Neuronal stem cell (in vitro differentiated cells): ENCODE results near the gene DAND5.
A peak's percentile ranks its signal among the peaks of the same experiment; 100 is the strongest.

Experiments used
- DNase-seq: peaks from one replicate; pipeline ENCODE4 v3.0.0-alpha.2; 2013; ENCODE audit warnings: low spot score
- H2AFZ ChIP-seq: one replicate; pipeline ENCODE4 v1.6.1; 2013; ENCODE audit warnings: mild to moderate bottlenecking, low read length, inconsistent platforms
- H2AK5ac ChIP-seq: 2 replicates; pipeline ENCODE4 v1.6.1; 2013; ENCODE audit warnings: low read depth, mild to moderate bottlenecking, inconsistent platforms, low read length, moderate library complexity, mixed read lengths
- H2BK120ac ChIP-seq: 2 replicates; pipeline ENCODE4 v1.6.1; 2013; ENCODE audit warnings: low read depth, mild to moderate bottlenecking, inconsistent platforms, low read length, moderate library complexity, mixed read lengths
- H2BK12ac ChIP-seq: one replicate; pipeline ENCODE4 v1.6.1; 2013; ENCODE audit warnings: low read length, inconsistent platforms
- H2BK15ac ChIP-seq: 2 replicates; pipeline ENCODE4 v1.6.1; 2013; ENCODE audit warnings: mild to moderate bottlenecking, low read length, inconsistent platforms, mixed read lengths
- H2BK5ac ChIP-seq: one replicate; pipeline ENCODE4 v1.6.1; 2013; ENCODE audit warnings: inconsistent platforms, mild to moderate bottlenecking, low read length, moderate library complexity
- H3K14ac ChIP-seq: one replicate; pipeline ENCODE4 v1.6.1; 2013; ENCODE audit warnings: low read length, inconsistent platforms
- H3K18ac ChIP-seq: 2 replicates; pipeline ENCODE4 v1.6.1; 2013; ENCODE audit warnings: low read length, inconsistent platforms
- H3K23ac ChIP-seq: 2 replicates; pipeline ENCODE4 v1.6.1; 2013; ENCODE audit warnings: low read depth, mild to moderate bottlenecking, mixed read lengths, low read length, inconsistent platforms; ENCODE audit not compliant: poor library complexity
- H3K27ac ChIP-seq: replicated peaks from 3 replicates; pipeline ENCODE4 v1.5.1; 2013; ENCODE audit warnings: low read length, inconsistent platforms
- H3K27me3 ChIP-seq, 3 experiments: 2 replicates each; pipeline ENCODE4 v1.6.1; 2013; ENCODE audit warnings: low read length in 3 of 3, mild to moderate bottlenecking in 2 of 3, inconsistent platforms in 1 of 3, low read depth in 1 of 3, mixed read lengths in 1 of 3, moderate library complexity in 1 of 3; ENCODE audit not compliant: control insufficient read depth in 3 of 3, insufficient read depth in 3 of 3
- H3K36me3 ChIP-seq, 2 donors: replicated peaks in 1 of 2; 2 replicates each; pipeline ENCODE4 v1.6.1; 2013; ENCODE audit warnings: low read length in 2 of 2; ENCODE audit not compliant: control insufficient read depth in 2 of 2, insufficient read depth in 2 of 2
- H3K4ac ChIP-seq: 2 replicates; pipeline ENCODE4 v1.6.1; 2013; ENCODE audit warnings: inconsistent platforms, mild to moderate bottlenecking, low read length, moderate library complexity
- H3K4me1 ChIP-seq, 2 donors: 1 replicate in 1 of 2; 2 replicates in 1 of 2; pipeline ENCODE4 v1.6.1; 2013; ENCODE audit warnings: low read length in 2 of 2, low read depth in 1 of 2; ENCODE audit not compliant: control insufficient read depth in 2 of 2, insufficient read depth in 1 of 2
- H3K4me2 ChIP-seq: one replicate; pipeline ENCODE4 v1.6.1; 2013; ENCODE audit warnings: mild to moderate bottlenecking, low read length, inconsistent platforms; ENCODE audit not compliant: insufficient read depth, poor library complexity, severe bottlenecking
- H3K4me3 ChIP-seq, 2 donors: 2 replicates each; pipeline ENCODE4 v1.5.1; 2013; ENCODE audit warnings: low read length in 2 of 2, mild to moderate bottlenecking in 2 of 2, inconsistent platforms in 1 of 2, moderate library complexity in 1 of 2
- H3K79me1 ChIP-seq: one replicate; pipeline ENCODE4 v1.6.1; 2013; ENCODE audit warnings: low read depth, mild to moderate bottlenecking, inconsistent platforms, low read length, moderate library complexity
- H3K9ac ChIP-seq: one replicate; pipeline ENCODE4 v1.6.1; 2013; ENCODE audit warnings: mild to moderate bottlenecking, low read depth, low read length, inconsistent platforms; ENCODE audit not compliant: poor library complexity
- H3K9me3 ChIP-seq, 2 donors: replicated peaks in 1 of 2; 2 replicates each; pipeline versions ENCODE3 to v1.6.1; 2013; ENCODE audit warnings: low read length in 2 of 2, mild to moderate bottlenecking in 2 of 2, inconsistent platforms in 1 of 2, low read depth in 1 of 2, mixed read lengths in 1 of 2, moderate library complexity in 1 of 2; ENCODE audit not compliant: control insufficient read depth in 2 of 2, insufficient read depth in 1 of 2
- H4K8ac ChIP-seq: one replicate; pipeline ENCODE4 v1.6.1; 2013; ENCODE audit warnings: low read depth, mild to moderate bottlenecking, inconsistent platforms, low read length, moderate library complexity
- H4K91ac ChIP-seq: one replicate; pipeline ENCODE4 v1.6.1; 2013; ENCODE audit warnings: low read length, low read depth, mild to moderate bottlenecking, inconsistent platforms; ENCODE audit not compliant: poor library complexity
- WGBS, 2 donors: extraction: QIAGEN DNeasy Blood & Tissue Kit; methylation state at CpG; one replicate each; pipeline ENCODE4 v1.1.7; 2013; ENCODE audit warnings: missing lambda C conversion rate in 2 of 2, mixed read lengths in 1 of 2; ENCODE audit not compliant: insufficient read length in 2 of 2, insufficient replicate concordance in 1 of 2; ENCODE audit errors: extremely low coverage in 2 of 2; 5-methylcytosine and 5-hydroxymethylcytosine counted together

DAND5 gene

DNA sequence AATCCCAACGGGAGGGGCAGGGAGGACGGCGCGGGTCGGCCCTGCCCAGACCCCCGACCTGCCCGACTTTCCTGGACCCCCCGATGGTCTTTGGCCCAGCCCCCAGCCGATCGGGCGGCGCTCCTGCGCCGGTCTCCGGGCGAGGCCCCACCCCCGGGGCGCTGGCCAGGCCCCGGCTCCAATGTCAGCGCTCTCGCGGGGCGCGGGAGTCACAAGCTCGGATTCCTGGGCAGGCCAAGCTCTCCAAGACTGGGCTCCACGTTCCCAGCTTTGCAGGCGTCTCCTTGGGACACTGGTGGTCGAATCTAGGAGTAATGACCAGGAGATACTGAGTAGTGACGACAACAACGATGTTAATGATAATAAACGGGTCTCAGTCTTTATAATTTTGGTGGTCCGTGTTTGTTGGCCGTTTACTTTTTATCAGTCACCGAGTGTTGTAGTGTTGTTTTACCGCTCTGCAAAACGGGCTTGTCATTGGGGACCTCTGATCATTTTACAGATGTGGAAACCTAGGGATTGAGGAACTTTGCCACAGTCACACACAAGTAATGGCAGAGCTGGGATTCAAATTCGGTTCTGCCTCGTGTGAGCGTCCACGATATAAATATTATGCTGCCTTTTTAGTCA is 23.2 kb upstream of the DAND5 start:
- Histone ChIP-seq H2BK120ac (no peak overlapping the region), H3K23ac (no peak overlapping the region), H3K18ac (no peak overlapping the region), H3K79me1 (peaks cover 5% of the 10 kb centered on the region), H3K14ac (no peak overlapping the region), H3K36me3 (peaks cover 56 to 88% of the 10 kb centered on the region in 2 donors), H3K4me2 (peak overlapping the region; percentile 59), H3K4me3 (peak overlapping the region; percentile 80 to 84), H3K9me3 (no peaks in the 10 kb centered on the region), H2BK5ac (peak overlapping the region; percentile 68), H4K91ac (no peak overlapping the region), H3K27ac (peak overlapping the region; percentile 96), H3K9ac (no peak overlapping the region), H3K4ac (no peak overlapping the region), H3K4me1 (peaks cover 2 to 6% of the 10 kb centered on the region in 2 donors), H2BK12ac (no peak overlapping the region), H2AK5ac (peak overlapping the region; percentile 88), H2AFZ (peak overlapping the region; percentile 77), H4K8ac (no peak overlapping the region), H3K27me3 (no peaks in the 10 kb centered on the region), H2BK15ac (no peak overlapping the region)
- no CpG with 5 or more reads among the region's 40 CpGs for WGBS, 2 donors
- peak; percentile 73 for DNase-seq

GRCh38 chr19:12946731-12947496 is 22.5 kb upstream of the DAND5 start:
- Histone ChIP-seq H3K27me3 (no peaks in the 10 kb centered on the region), H3K36me3 (peaks cover 53 to 87% of the 10 kb centered on the region in 2 donors), H3K9me3 (no peaks in the 10 kb centered on the region), H4K91ac (no peak overlapping the region), H2AFZ (no peak overlapping the region), H4K8ac (no peak overlapping the region), H2BK12ac (no peak overlapping the region), H2BK15ac (no peak overlapping the region), H3K4ac (no peak overlapping the region), H3K4me3 (peak overlapping the region; percentile 80 to 84), H3K4me1 (peaks cover 2 to 6% of the 10 kb centered on the region in 2 donors), H3K18ac (no peak overlapping the region), H3K79me1 (peaks cover 5% of the 10 kb centered on the region), H3K14ac (no peak overlapping the region), H2AK5ac (no peak overlapping the region), H3K9ac (no peak overlapping the region), H3K27ac (no peak overlapping the region), H3K4me2 (peak overlapping the region; percentile 59), H3K23ac (no peak overlapping the region), H2BK120ac (no peak overlapping the region), H2BK5ac (no peak overlapping the region)
- WGBS, 2 donors = no CpG with 5 or more reads among the region's 14 CpGs
- no peak for DNase-seq

DNA sequence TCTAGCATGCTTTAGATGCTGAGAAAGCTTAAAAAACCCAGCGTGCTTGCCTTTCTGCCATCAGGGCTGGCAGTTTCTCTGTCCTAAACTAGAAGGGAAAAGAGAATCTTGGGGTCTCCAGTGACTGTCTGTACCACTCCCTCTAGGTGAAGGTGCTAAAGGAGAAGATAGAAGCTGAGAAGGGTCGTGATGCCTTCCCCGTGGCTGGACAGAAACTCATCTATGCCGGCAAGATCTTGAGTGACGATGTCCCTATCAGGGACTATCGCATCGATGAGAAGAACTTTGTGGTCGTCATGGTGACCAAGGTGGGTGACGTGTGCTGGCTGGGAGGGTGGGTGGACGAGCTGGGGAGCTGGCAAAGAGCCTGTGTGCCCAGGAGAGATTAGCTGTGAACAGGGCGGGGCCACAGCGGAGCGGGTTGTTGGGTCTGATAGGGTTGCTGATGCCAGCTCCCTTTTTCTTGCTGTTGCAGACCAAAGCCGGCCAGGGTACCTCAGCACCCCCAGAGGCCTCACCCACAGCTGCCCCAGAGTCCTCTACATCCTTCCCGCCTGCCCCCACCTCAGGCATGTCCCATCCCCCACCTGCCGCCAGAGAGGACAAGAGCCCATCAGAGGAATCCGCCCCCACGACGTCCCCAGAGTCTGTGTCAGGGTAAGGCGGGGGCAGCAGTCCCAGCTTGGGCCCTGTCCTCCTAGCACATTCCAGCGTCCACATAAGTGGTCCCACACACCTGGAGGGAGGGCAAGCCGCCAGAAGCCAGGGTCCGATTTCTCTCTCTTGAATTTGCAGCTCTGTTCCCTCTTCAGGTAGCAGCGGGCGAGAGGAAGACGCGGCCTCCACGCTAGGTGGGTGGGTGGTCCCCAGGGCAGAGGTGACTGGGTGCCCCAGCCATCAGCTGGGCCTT is 21.4 kb upstream of the DAND5 start:
- Histone ChIP-seq H2BK15ac (no peak overlapping the region), H3K18ac (no peak overlapping the region), H3K14ac (no peak overlapping the region), H3K36me3 (peaks cover 57 to 87% of the 10 kb centered on the region in 2 donors), H2BK5ac (no peak overlapping the region), H3K27ac (no peak overlapping the region), H3K27me3 (no peaks in the 10 kb centered on the region), H4K8ac (no peak overlapping the region), H3K79me1 (peaks cover 5% of the 10 kb centered on the region), H3K23ac (peak overlapping the region; percentile 53), H3K4ac (no peak overlapping the region), H2AFZ (no peak overlapping the region), H2BK120ac (no peak overlapping the region), H4K91ac (no peak overlapping the region), H3K9ac (peak overlapping the region; percentile 24), H3K4me3 (no peak overlapping the region), H3K4me1 (peaks cover 2 to 6% of the 10 kb centered on the region in 2 donors), H3K4me2 (no peak overlapping the region), H2AK5ac (no peak overlapping the region), H3K9me3 (no peaks in the 10 kb centered on the region), H2BK12ac (no peak overlapping the region)
- DNase-seq = no peak
- WGBS, 2 donors = no CpG with 5 or more reads among the region's 28 CpGs
